GOT3 (cell line): Measurements from ENCODE around the gene XRCC4.
"Not testable (repeated sequence)": the region's sequence is repeated elsewhere in the genome, so short reads cannot be mapped to it uniquely, and the experiment has no call there.

ENCODE experiments used
- DNase-seq: peaks from one replicate; lab custom pipeline; 2025; ENCODE audit warnings: mixed read lengths; lab: John Stamatoyannopoulos, UW

XRCC4 gene

GRCh38 chr5:83118471-83118870 is 41.1 kb downstream of the XRCC4 start:
- DNase-seq = no peak

- DNase-seq = no peak
Measured at GRCh38 chr5:83118976-83119375, 41.6 kb downstream of the XRCC4 start.

GRCh38 chr5:83124593-83124992 is 47.2 kb downstream of the XRCC4 start:
- no peak for DNase-seq

- no peak for DNase-seq
Measured at GRCh38 chr5:83125560-83125959, 48.2 kb downstream of the XRCC4 start.

GRCh38 chr5:83126501-83126900 is 49.2 kb downstream of the XRCC4 start:
- DNase-seq = no peak

GRCh38 chr5:83133797-83134196 is 56.5 kb downstream of the XRCC4 start:
- DNase-seq = no peak

GRCh38 chr5:83142526-83142925 is 65.2 kb downstream of the XRCC4 start:
- no peak for DNase-seq

- DNase-seq = no peak
Measured at GRCh38 chr5:83145241-83145640, 67.9 kb downstream of the XRCC4 start.

- no peak for DNase-seq
Measured at GRCh38 chr5:83145882-83146331, 68.6 kb downstream of the XRCC4 start.

GRCh38 chr5:83146441-83146840 is 69.1 kb downstream of the XRCC4 start:
- DNase-seq = no peak

GRCh38 chr5:83147593-83147992 is 70.2 kb downstream of the XRCC4 start:
- no peak for DNase-seq

GRCh38 chr5:83148370-83148769 is 71.0 kb downstream of the XRCC4 start:
- no peak for DNase-seq

GRCh38 chr5:83149671-83150070 is 72.3 kb downstream of the XRCC4 start:
- no peak for DNase-seq

- no peak for DNase-seq
Measured at GRCh38 chr5:83151821-83152220, 74.5 kb downstream of the XRCC4 start.

- DNase-seq = not testable (repeated sequence)
Measured at GRCh38 chr5:83152996-83153395, 75.6 kb downstream of the XRCC4 start.

GRCh38 chr5:83156001-83156400 is 78.7 kb downstream of the XRCC4 start:
- no peak for DNase-seq

GRCh38 chr5:83157163-83157562 is 79.8 kb downstream of the XRCC4 start:
- no peak for DNase-seq

GRCh38 chr5:83162601-83163000 is 85.3 kb downstream of the XRCC4 start:
- DNase-seq = no peak

- DNase-seq = no peak
Measured at GRCh38 chr5:83167538-83167937, 90.2 kb downstream of the XRCC4 start.

GRCh38 chr5:83169571-83170337 is 92.4 kb downstream of the XRCC4 start:
- no peak for DNase-seq

- no peak for DNase-seq
Measured at GRCh38 chr5:83172011-83172410, 94.7 kb downstream of the XRCC4 start.

- no peak for DNase-seq
Measured at GRCh38 chr5:83172655-83173054, 95.3 kb downstream of the XRCC4 start.

- DNase-seq = no peak
Measured at GRCh38 chr5:83173826-83174225, 96.5 kb downstream of the XRCC4 start.

GRCh38 chr5:83177803-83178202 is 100.5 kb downstream of the XRCC4 start:
- DNase-seq = no peak
